ENCODE results near the gene CEP89.
"Not testable (repeated sequence)": the region's sequence is repeated elsewhere in the genome, so short reads cannot be mapped to it uniquely, and the experiment has no call there.

CEP89 gene

GRCh38 chr19:32869966-32870573 is 101.7 kb downstream of the CEP89 start:
- DNase-seq (ENCODE audit: low read depth): no peak

- no peak for DNase-seq (ENCODE audit: low read depth)
These were observed 102.3 kb downstream of the CEP89 start, which contains the start of gene SLC7A9 for GRCh38 chr19:32869369-32869965. SLC7A9 (minus strand) TSS chr19:32869767; CDS start chr19:32868534, 1,233 bp downstream.

GRCh38 chr19:32868206-32868950 is 103.4 kb downstream of the CEP89 start:
- DNase-seq (ENCODE audit: low read depth): no peak

GRCh38 chr19:32867436-32867835 is 104.3 kb downstream of the CEP89 start:
- not testable (repeated sequence) for DNase-seq (ENCODE audit: low read depth)

- DNase-seq (ENCODE audit: low read depth): no peak
These were observed 105.0 kb downstream of the CEP89 start for GRCh38 chr19:32866564-32867265.

- no peak for DNase-seq (ENCODE audit: low read depth)
These were observed 105.7 kb downstream of the CEP89 start for GRCh38 chr19:32866061-32866460.

- no peak for DNase-seq (ENCODE audit: low read depth)
These were observed 106.4 kb downstream of the CEP89 start for GRCh38 chr19:32865326-32865725.

GRCh38 chr19:32864318-32865007 is 107.3 kb downstream of the CEP89 start:
- DNase-seq (ENCODE audit: low read depth): no peak

- no peak for DNase-seq (ENCODE audit: low read depth)
These were observed 107.9 kb downstream of the CEP89 start for GRCh38 chr19:32863841-32864240.

- no peak for DNase-seq (ENCODE audit: low read depth)
These were observed 108.5 kb downstream of the CEP89 start for GRCh38 chr19:32863301-32863700.

- no peak for DNase-seq (ENCODE audit: low read depth)
These were observed 109.0 kb downstream of the CEP89 start for GRCh38 chr19:32862741-32863140.

GRCh38 chr19:32862173-32862572 is 109.6 kb downstream of the CEP89 start:
- no peak for DNase-seq (ENCODE audit: low read depth)

GRCh38 chr19:32861596-32861995 is 110.2 kb downstream of the CEP89 start:
- no peak for DNase-seq (ENCODE audit: low read depth)

GRCh38 chr19:32859591-32859990 is 112.2 kb downstream of the CEP89 start:
- no peak for DNase-seq (ENCODE audit: low read depth)

GRCh38 chr19:32858559-32858958 is 113.2 kb downstream of the CEP89 start:
- no peak for DNase-seq (ENCODE audit: low read depth)

GRCh38 chr19:32858155-32858554 is 113.6 kb downstream of the CEP89 start:
- no peak for DNase-seq (ENCODE audit: low read depth)

- no peak for DNase-seq (ENCODE audit: low read depth)
These were observed 114.2 kb downstream of the CEP89 start for GRCh38 chr19:32857584-32857983.

GRCh38 chr19:32856818-32857217 is 114.9 kb downstream of the CEP89 start:
- DNase-seq (ENCODE audit: low read depth): not testable (repeated sequence)

GRCh38 chr19:32852216-32852615 is 119.5 kb downstream of the CEP89 start:
- no peak for DNase-seq (ENCODE audit: low read depth)

GRCh38 chr19:32848035-32848434 is 123.7 kb downstream of the CEP89 start:
- DNase-seq (ENCODE audit: low read depth): not testable (repeated sequence)

GRCh38 chr19:32843716-32844245 is 128.0 kb downstream of the CEP89 start:
- DNase-seq (ENCODE audit: low read depth): no peak

- no peak for DNase-seq (ENCODE audit: low read depth)
These were observed 129.7 kb downstream of the CEP89 start for GRCh38 chr19:32842061-32842460.
